ENCODE results near the gene POTEE.
"Not testable (repeated sequence)": the region's sequence is repeated elsewhere in the genome, so short reads cannot be mapped to it uniquely, and the experiment has no call there.

DNA sequence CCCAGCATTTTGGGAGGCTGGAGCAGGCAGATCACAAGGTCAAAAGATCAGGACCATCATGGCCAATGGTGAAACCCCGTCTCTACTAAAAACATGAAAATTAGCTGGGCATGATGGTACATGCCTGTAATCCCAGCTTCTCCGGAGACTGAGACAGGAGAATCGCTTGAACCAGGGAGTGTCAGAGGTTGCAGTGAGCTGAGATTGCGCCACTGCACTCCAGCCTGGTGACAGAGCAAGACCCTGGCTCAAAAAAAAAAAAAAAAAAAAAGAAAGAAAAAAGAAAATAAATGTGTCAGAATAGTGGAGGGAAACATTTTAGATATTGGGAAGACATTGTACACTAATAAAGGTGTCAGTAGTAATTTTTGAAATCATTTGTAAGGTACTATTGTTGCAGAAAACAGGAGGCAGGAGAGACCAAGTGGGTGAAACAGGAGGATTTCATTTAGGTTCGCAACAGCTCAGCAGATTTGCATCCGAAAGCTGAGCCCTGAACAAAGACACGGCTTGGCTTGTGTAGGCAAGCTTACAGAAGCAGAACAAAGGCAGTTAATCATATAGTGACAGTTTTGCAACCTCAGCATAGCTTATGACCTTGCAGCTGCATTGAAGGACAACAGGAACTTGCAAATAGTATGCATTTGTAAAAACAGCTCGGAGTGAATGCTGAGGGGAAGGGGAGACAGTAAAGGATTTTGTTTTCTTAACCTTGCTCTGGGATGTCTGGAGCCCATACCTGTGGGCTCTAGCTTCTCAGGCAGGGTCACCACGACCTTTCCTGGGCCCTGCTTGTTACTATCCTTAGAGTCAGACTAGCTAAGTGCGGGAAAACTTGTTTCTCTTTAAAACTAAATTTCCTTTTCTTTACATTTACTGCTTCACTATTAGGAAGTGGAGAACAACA is 26.5 kb downstream of the POTEE start:
- TF ChIP-seq, protein P1, sequence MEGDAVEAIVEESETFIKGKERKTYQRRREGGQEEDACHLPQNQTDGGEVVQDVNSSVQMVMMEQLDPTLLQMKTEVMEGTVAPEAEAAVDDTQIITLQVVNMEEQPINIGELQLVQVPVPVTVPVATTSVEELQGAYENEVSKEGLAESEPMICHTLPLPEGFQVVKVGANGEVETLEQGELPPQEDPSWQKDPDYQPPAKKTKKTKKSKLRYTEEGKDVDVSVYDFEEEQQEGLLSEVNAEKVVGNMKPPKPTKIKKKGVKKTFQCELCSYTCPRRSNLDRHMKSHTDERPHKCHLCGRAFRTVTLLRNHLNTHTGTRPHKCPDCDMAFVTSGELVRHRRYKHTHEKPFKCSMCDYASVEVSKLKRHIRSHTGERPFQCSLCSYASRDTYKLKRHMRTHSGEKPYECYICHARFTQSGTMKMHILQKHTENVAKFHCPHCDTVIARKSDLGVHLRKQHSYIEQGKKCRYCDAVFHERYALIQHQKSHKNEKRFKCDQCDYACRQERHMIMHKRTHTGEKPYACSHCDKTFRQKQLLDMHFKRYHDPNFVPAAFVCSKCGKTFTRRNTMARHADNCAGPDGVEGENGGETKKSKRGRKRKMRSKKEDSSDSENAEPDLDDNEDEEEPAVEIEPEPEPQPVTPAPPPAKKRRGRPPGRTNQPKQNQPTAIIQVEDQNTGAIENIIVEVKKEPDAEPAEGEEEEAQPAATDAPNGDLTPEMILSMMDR (IDR thresholded peaks at IDR 0.05; ENCODE audit: low read depth, low read length): not testable (repeated sequence)
- not testable (repeated sequence) for TF ChIP-seq EZH2phosphoT487 (IDR thresholded peaks at IDR 0.05; ENCODE audit: low read depth)

Measured in OCI-LY3 (cell line).